ENCODE measurements around the gene ITGA4.

The ITGA4 gene

GRCh38 chr2:181581534-181581933 is 124.3 kb downstream of the ITGA4 start:
- ATAC-seq (ENCODE audit: insufficient read depth, low read depth) (no peak), DNase-seq (no peak)
- no peaks in the 10 kb centered on the region for H4K20me1 ChIP-seq (ENCODE audit: insufficient read depth, low read length)
- no peak overlapping the region for H3K9ac ChIP-seq (ENCODE audit: low read depth, low read length)
- no peak for TF ChIP-seq EZH2 (IDR thresholded peaks at IDR 0.05; ENCODE audit: borderline replicate concordance, low read depth, low read length, severe bottlenecking)
- TF ChIP-seq, protein P1, sequence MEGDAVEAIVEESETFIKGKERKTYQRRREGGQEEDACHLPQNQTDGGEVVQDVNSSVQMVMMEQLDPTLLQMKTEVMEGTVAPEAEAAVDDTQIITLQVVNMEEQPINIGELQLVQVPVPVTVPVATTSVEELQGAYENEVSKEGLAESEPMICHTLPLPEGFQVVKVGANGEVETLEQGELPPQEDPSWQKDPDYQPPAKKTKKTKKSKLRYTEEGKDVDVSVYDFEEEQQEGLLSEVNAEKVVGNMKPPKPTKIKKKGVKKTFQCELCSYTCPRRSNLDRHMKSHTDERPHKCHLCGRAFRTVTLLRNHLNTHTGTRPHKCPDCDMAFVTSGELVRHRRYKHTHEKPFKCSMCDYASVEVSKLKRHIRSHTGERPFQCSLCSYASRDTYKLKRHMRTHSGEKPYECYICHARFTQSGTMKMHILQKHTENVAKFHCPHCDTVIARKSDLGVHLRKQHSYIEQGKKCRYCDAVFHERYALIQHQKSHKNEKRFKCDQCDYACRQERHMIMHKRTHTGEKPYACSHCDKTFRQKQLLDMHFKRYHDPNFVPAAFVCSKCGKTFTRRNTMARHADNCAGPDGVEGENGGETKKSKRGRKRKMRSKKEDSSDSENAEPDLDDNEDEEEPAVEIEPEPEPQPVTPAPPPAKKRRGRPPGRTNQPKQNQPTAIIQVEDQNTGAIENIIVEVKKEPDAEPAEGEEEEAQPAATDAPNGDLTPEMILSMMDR (IDR thresholded peaks at IDR 0.05; ENCODE audit: borderline replicate concordance, extremely low read depth, low read length, poor library complexity, severe bottlenecking): peak; percentile 25
- no peaks in the 10 kb centered on the region for H3K79me2 ChIP-seq (ENCODE audit: insufficient read depth, low read length)
- no peak overlapping the region for H3K4me2 ChIP-seq (ENCODE audit: insufficient read depth, low read length)
- no peaks in the 10 kb centered on the region for H3K36me3 ChIP-seq (ENCODE audit: insufficient read depth, low read length)
- H3K4me1 ChIP-seq (ENCODE audit: insufficient read depth, low read length): peaks cover 11% of the 10 kb centered on the region
- no peaks in the 10 kb centered on the region for H3K9me3 ChIP-seq (ENCODE audit: insufficient read depth, low read length, severe bottlenecking)
- H3K27me3 ChIP-seq (ENCODE audit: insufficient read depth, low read length, poor library complexity): no peaks in the 10 kb centered on the region
- no peak overlapping the region for H3K27ac ChIP-seq (ENCODE audit: low read length)
- no peak overlapping the region for H3K4me3 ChIP-seq (ENCODE audit: low read depth in 1 of 2, low read length in 2 of 2)
- no peak overlapping the region for H2AFZ ChIP-seq (ENCODE audit: low read depth, low read length)

GRCh38 chr2:181585732-181586131 is 128.5 kb downstream of the ITGA4 start:
- no peak overlapping the region for H3K27ac ChIP-seq (ENCODE audit: low read length)
- DNase-seq: no peak

More at GRCh38 chr2:181585732-181586131, 128.5 kb downstream of the ITGA4 start:
- Histone ChIP-seq H3K27me3 (ENCODE audit: insufficient read depth, low read length, poor library complexity) (no peaks in the 10 kb centered on the region), H4K20me1 (ENCODE audit: insufficient read depth, low read length) (no peaks in the 10 kb centered on the region), H2AFZ (ENCODE audit: low read depth, low read length) (no peak overlapping the region), H3K4me3 (ENCODE audit: low read depth in 1 of 2, low read length in 2 of 2) (no peak overlapping the region), H3K4me2 (ENCODE audit: insufficient read depth, low read length) (no peak overlapping the region), H3K9ac (ENCODE audit: low read depth, low read length) (no peak overlapping the region), H3K9me3 (ENCODE audit: insufficient read depth, low read length, severe bottlenecking) (no peaks in the 10 kb centered on the region), H3K79me2 (ENCODE audit: insufficient read depth, low read length) (no peaks in the 10 kb centered on the region), H3K4me1 (ENCODE audit: insufficient read depth, low read length) (peaks cover 15% of the 10 kb centered on the region), H3K36me3 (ENCODE audit: insufficient read depth, low read length) (no peaks in the 10 kb centered on the region)
- ATAC-seq (ENCODE audit: insufficient read depth, low read depth): no peak
- no peak for TF ChIP-seq EZH2 (IDR thresholded peaks at IDR 0.05; ENCODE audit: borderline replicate concordance, low read depth, low read length, severe bottlenecking)
- TF ChIP-seq, protein P1 (IDR thresholded peaks at IDR 0.05; ENCODE audit: borderline replicate concordance, extremely low read depth, low read length, poor library complexity, severe bottlenecking): no peak

Measured in DND-41 (cell line).